GM10847 (cell line): Measurements from ENCODE around the gene PKP2.

Source experiments
- POLR2A ChIP-seq: IDR thresholded peaks from 2 replicates; pipeline ENCODE4 v1.6.1; 2011; ENCODE audit not compliant: insufficient read length; ENCODE audit errors: extremely low read depth

The PKP2 gene

GRCh38 chr12:32801269-32801980, 95.2 kb downstream of the PKP2 start:
- no peak for TF ChIP-seq POLR2A

GRCh38 chr12:32794281-32794680, 102.3 kb downstream of the PKP2 start:
- no peak for TF ChIP-seq POLR2A

GRCh38 chr12:32789916-32790315, 106.7 kb downstream of the PKP2 start:
- no peak for TF ChIP-seq POLR2A

- TF ChIP-seq POLR2A: no peak
These were observed 107.1 kb downstream of the PKP2 start for GRCh38 chr12:32789446-32789845.

- no peak for TF ChIP-seq POLR2A
These were observed 108.2 kb downstream of the PKP2 start for GRCh38 chr12:32788405-32788804.

- TF ChIP-seq POLR2A: no peak
These were observed 111.0 kb downstream of the PKP2 start for GRCh38 chr12:32785557-32785956.

- TF ChIP-seq POLR2A: no peak
These were observed 113.5 kb downstream of the PKP2 start for GRCh38 chr12:32783029-32783428.

GRCh38 chr12:32780071-32780470, 116.5 kb downstream of the PKP2 start:
- no peak for TF ChIP-seq POLR2A

GRCh38 chr12:32777691-32778175, 118.8 kb downstream of the PKP2 start:
- TF ChIP-seq POLR2A: no peak

- TF ChIP-seq POLR2A: no peak
These were observed 119.4 kb downstream of the PKP2 start for GRCh38 chr12:32777159-32777558.

- TF ChIP-seq POLR2A: no peak
These were observed 120.3 kb downstream of the PKP2 start for GRCh38 chr12:32776258-32776657.

GRCh38 chr12:32773691-32774090, 122.9 kb downstream of the PKP2 start:
- TF ChIP-seq POLR2A: no peak

- TF ChIP-seq POLR2A: no peak
These were observed 126.4 kb downstream of the PKP2 start for GRCh38 chr12:32770141-32770540.

- TF ChIP-seq POLR2A: no peak
These were observed 128.1 kb downstream of the PKP2 start for GRCh38 chr12:32768518-32768917.

- TF ChIP-seq POLR2A: no peak
These were observed 130.7 kb downstream of the PKP2 start for GRCh38 chr12:32765906-32766305.

GRCh38 chr12:32761716-32762115, 134.9 kb downstream of the PKP2 start:
- TF ChIP-seq POLR2A: no peak

- no peak for TF ChIP-seq POLR2A
These were observed 139.4 kb downstream of the PKP2 start for GRCh38 chr12:32757157-32757556.
